A673 (cell line): ENCODE measurements around the gene C10orf62.

Source experiments
- EZH2 ChIP-seq: fragments of 200-600 bp; sonication (generic); IDR thresholded peaks from 2 replicates; pipeline ENCODE4 v1.6.1; 2017; ENCODE audit warnings: borderline replicate concordance, low read depth, mild to moderate bottlenecking, mixed read lengths, antibody characterized with exemption, low read length; ENCODE audit not compliant: poor library complexity, severe bottlenecking
- TF ChIP-seq, protein P1 (sequence below): fragments of 300-800, 200-600 bp; sonication (generic); conservative IDR thresholded peaks from 2 replicates; pipeline ENCODE4 v1.5.1; 2017; ENCODE audit warnings: low read depth, mild to moderate bottlenecking, antibody characterized with exemption, low read length, moderate library complexity, mixed read lengths

DNA sequence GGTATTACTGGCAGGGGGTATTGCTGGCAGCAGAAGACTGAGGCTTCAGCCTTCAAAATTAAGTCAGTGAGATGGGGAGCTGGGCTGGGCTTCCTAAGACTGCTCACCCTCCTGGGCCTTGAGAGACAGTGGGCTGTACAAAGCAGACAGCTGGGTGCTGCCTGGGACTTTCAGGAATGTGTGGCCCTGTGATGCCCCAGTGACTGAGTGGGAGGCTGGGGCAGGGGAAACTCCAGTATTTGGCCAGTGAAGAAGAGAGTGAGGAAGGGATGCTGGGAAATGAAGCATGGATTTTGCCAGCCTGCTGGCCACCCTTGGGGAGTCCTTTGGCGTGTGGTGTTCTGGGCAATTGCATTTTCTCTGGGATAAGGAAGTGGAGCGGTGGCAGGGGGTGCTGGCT is 16.5 kb upstream of the C10orf62 start:
- TF ChIP-seq, protein P1, sequence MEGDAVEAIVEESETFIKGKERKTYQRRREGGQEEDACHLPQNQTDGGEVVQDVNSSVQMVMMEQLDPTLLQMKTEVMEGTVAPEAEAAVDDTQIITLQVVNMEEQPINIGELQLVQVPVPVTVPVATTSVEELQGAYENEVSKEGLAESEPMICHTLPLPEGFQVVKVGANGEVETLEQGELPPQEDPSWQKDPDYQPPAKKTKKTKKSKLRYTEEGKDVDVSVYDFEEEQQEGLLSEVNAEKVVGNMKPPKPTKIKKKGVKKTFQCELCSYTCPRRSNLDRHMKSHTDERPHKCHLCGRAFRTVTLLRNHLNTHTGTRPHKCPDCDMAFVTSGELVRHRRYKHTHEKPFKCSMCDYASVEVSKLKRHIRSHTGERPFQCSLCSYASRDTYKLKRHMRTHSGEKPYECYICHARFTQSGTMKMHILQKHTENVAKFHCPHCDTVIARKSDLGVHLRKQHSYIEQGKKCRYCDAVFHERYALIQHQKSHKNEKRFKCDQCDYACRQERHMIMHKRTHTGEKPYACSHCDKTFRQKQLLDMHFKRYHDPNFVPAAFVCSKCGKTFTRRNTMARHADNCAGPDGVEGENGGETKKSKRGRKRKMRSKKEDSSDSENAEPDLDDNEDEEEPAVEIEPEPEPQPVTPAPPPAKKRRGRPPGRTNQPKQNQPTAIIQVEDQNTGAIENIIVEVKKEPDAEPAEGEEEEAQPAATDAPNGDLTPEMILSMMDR: no peak
- no peak for TF ChIP-seq EZH2
